LNCaP clone FGC (cell line): ENCODE results near the gene MMD.
"Not testable (repeated sequence)": the region's sequence is repeated elsewhere in the genome, so short reads cannot be mapped to it uniquely, and the experiment has no call there.

ENCODE experiments used
- DNase-seq: peaks from one replicate; pipeline ENCODE4 v3.0.0-alpha.2; 2011; ENCODE audit warnings: low read depth
- H3K4me3 ChIP-seq: 2 replicates; pipeline ENCODE4 v1.5.1; 2011; ENCODE audit warnings: mild to moderate bottlenecking, low read depth, low read length, control low read depth
- CTCF ChIP-seq: IDR thresholded peaks from 2 replicates; pipeline ENCODE4 v1.5.1; 2012; ENCODE audit warnings: mild to moderate bottlenecking; ENCODE audit not compliant: control insufficient read depth, insufficient read depth; ENCODE audit errors: extremely low read depth

The MMD gene

DNA sequence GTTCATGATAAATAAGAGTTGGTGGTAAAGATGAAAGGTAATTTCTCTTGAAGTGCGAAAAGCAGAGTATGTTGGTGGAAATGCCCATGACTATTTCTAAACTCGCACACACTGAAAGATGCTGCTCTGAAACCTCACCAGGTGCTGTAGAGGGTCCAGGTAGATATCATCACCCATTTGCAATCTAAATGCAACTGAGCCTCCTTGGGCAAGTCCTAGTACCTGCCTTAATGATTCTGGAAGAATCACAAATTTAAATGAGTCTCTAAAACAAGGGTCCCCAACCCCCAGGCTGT lies 5.9 kb upstream of the MMD start:
- no peak for DNase-seq
- no peak overlapping the region for H3K4me3 ChIP-seq
- no peak for TF ChIP-seq CTCF

- no peak for DNase-seq
- H3K4me3 ChIP-seq, result no peak overlapping the region
- no peak for TF ChIP-seq CTCF
Measured at GRCh38 chr17:55426851-55427586, 5.4 kb upstream of the MMD start.

DNA sequence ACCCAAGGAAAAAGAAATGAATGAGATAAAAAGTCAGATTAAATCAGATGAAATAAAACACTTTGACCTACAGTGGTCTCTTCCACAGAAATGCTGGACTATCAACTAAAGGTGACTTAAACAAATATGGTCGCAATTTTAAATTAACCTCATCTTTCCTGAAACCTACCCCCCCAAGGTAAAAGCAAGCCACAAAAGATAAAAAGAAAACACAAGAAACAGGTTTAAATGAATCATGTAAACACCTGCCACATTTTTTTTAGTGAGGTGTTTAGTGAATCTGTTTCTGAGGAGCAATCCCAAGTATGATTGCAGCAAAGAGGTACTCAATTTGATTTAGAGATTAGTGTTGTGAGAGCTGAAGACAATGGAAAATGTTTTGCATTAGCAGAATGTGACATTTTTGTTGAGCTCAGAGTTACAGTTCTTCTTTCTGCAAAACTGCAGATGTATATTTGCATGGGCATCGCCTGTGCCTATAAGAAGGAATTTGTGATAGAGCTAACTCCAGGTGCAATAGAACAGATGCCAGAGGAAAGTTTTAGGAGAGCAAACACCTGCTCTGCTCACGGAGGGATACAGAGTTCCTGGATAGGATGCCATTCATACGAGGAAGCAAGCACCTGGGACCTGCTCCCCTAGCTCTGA lies 3.4 kb upstream of the MMD start:
- no peak for TF ChIP-seq CTCF
- no peak for DNase-seq
- H3K4me3 ChIP-seq, result no peak overlapping the region

- no peak overlapping the region for H3K4me3 ChIP-seq
- TF ChIP-seq CTCF, result no peak
- no peak for DNase-seq
Measured at GRCh38 chr17:55423535-55423934, 1.9 kb upstream of the MMD start.

DNA sequence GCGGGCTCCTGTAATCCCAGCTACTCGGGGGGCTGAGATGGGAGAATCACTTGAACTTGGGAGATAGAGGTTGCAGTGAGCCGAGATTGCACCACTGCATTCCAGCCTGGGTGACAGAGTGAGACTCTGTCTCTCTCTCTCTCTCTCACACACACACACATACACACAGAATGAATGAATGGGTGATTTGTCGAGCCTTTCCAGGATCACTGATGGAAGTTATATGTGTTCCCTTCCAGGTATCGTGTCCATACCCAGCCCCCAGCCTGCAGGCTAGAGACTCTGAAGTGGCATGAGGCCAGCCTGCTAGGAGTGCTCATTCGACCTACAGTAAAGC lies 1.2 kb upstream of the MMD start:
- not testable (repeated sequence) for H3K4me3 ChIP-seq, DNase-seq

DNA sequence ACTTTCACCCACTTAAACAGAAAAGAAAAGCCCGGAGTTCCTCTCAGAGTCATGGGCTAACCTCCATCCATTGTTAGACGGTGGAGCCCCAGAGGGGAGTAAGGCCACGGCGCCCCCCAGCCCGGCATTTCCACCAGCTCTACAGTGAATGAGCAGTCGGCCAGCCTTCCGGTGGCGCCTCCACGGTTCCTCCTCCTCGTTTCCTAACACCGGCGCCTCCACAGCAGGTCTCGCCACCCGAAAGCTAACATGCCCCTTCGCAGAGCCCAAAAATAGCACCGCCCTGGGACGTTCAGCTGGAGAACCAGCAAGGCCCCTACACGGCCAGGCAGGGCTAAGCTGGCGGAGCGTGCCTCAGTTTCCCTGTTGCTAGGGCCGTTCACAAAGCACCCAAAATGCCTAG lies 858 bp downstream of the MMD start:
- no peak for TF ChIP-seq CTCF
- no peak for DNase-seq
- H3K4me3 ChIP-seq, result peak overlapping the region; percentile 84

GRCh38 chr17:55420067-55420775 lies 1.4 kb downstream of the MMD start:
- DNase-seq, result no peak
- no peak for TF ChIP-seq CTCF
- H3K4me3 ChIP-seq, result peak overlapping the region; percentile 84
